ENCODE results near the gene HRG. TPM values are rescaled to one million over a fixed set of nuclear protein-coding genes. Genes with fewer than 3 reads are reported as not detected.
"Not testable (repeated sequence)": the region's sequence is repeated elsewhere in the genome, so short reads cannot be mapped to it uniquely, and the experiment has no call there.

HRG gene
- polyA plus RNA-seq, 1 donor: 0.18 TPM

- no peak for DNase-seq
Observed at GRCh38 chr3:186683979-186684378, 18.2 kb downstream of the HRG start.

GRCh38 chr3:186686475-186686874 is 20.7 kb downstream of the HRG start:
- DNase-seq: not testable (repeated sequence)

DNA sequence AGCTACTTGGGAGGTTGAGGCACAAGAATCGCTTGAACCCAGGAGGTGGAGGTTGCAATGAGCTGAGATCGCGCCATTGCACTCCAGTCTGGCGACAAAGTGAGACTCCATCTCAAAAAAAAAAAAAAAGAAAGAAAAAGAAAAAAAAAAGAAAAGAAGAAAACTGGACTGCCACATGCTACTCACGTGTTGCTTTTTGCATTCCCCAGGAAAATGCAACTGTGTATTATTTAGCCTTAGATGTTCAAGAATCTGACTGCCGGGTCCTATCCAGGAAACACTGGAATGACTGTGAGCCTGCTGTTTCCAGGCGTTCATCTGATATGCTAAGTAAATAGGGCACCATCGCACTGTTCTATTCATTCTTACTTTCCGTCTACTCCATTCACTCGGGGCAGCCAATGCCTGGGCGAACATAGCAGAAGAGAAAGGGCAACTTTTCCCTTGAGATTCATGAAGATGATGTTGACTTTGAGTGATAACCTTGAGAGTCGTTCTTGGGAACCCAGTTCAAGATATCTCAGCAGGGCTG is 21.4 kb downstream of the HRG start:
- DNase-seq: no peak

GRCh38 chr3:186690304-186690703 is 24.5 kb downstream of the HRG start:
- DNase-seq: not testable (repeated sequence)

- DNase-seq: no peak
Observed at GRCh38 chr3:186691676-186692075, 25.9 kb downstream of the HRG start.

GRCh38 chr3:186693843-186694242 is 28.0 kb downstream of the HRG start:
- DNase-seq: no peak

DNA sequence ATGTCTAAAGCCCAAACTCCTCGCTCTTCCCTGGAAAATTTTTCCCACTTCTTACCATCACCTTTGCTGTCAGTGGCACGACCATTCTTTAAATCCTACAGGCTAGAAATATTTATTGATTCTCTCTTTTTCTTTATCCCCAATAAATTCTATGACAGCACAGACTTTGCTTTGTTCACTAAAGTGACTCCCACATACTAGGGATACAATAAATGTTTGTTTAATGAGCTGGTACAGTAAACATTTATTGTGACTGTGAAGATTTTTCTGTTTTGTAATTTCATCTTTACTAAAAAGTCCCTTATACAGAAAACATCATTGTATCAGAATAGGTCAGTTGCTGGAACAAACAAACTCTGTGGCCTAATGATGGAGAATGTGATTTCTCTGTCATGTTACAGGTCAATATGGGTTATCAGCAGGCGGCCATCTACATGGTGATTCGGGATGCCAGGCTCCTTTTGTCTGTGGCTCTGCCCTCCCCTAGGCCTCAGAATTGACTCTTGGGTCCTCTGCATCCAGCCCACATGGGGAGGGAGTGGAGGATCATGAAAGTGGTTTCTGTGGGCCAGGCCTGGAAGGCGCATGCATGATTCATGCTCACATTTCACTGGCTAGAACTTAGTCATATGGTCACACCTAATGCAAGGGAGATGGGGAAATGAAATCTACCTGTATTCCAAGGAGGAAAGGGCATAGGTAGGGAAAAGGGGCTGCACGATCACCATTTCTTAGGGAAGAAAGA is 28.6 kb downstream of the HRG start:
- no peak for DNase-seq

DNA sequence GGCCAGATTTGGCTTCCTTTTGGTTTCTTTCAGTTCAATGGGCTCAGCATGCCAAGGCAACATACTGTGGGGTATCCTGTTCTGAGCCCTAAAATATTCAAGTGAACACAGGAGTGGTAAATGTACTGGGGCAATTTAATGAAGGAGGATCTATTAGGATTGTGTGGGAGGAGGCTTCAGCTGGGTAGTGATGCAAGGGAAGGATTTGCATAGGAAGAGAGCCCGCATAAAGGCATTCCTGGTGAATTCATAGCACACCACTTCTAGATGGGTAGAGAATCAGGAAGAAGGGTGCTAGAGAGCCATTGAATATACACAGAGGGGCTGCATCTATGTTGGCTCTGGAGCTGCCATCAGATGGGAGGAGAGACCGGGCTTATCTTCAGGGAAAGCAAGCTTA is 30.7 kb downstream of the HRG start:
- no peak for DNase-seq

- DNase-seq: no peak
Observed at GRCh38 chr3:186697510-186697909, 31.7 kb downstream of the HRG start.

- no peak for DNase-seq
Observed at GRCh38 chr3:186700267-186700666, 34.5 kb downstream of the HRG start.

- not testable (repeated sequence) for DNase-seq
Observed at GRCh38 chr3:186702451-186702850, 36.6 kb downstream of the HRG start.

- DNase-seq: no peak
Observed at GRCh38 chr3:186705882-186706780, 40.3 kb downstream of the HRG start.

GRCh38 chr3:186708983-186709679 is 43.3 kb downstream of the HRG start:
- DNase-seq: no peak

DNA sequence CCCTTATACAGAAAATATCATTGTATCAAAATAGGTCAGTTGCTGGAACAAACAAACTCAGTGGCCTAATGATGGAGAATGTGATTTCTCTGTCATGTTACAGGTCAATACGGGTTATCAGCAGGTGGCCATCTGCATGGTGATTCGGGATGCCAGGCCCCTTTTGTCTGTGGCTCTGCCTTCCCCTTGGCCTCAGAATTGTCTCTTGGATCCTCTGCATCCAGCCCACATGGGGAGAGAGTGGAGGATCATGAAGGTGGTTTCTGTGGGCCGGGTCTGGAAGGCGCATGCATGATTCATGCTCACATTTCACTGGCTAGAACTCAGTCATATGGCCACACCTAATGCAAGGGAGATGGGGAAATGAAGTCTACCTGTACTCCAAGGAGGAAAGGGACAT is 44.9 kb downstream of the HRG start:
- DNase-seq: not testable (repeated sequence)

DNA sequence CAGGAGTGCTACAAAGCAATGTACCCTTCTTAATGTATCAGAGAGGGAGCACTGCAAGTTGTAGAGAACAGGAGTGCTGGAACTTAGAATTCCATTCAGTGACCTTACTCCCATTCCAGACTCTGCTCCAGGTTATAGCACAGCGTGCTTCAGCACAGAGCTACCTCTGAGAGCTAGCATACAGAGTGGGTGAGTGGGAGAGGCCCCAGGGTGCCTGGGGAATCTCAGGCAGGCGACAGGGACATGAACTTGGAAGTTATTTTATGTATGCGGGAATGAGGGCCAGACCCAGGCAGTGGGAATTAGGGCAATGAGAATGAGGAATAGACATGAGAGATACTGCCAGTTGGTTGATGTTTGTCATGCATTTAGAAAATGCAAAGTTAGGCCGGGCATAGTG is 47.7 kb downstream of the HRG start:
- DNase-seq: no peak

- no peak for DNase-seq
Observed at GRCh38 chr3:186717039-186717457, 51.2 kb downstream of the HRG start, which contains the start of gene KNG1. Gene KNG1 (plus strand): TSS chr3:186717359. CDS start chr3:186717543, 184 bp downstream.

DNA sequence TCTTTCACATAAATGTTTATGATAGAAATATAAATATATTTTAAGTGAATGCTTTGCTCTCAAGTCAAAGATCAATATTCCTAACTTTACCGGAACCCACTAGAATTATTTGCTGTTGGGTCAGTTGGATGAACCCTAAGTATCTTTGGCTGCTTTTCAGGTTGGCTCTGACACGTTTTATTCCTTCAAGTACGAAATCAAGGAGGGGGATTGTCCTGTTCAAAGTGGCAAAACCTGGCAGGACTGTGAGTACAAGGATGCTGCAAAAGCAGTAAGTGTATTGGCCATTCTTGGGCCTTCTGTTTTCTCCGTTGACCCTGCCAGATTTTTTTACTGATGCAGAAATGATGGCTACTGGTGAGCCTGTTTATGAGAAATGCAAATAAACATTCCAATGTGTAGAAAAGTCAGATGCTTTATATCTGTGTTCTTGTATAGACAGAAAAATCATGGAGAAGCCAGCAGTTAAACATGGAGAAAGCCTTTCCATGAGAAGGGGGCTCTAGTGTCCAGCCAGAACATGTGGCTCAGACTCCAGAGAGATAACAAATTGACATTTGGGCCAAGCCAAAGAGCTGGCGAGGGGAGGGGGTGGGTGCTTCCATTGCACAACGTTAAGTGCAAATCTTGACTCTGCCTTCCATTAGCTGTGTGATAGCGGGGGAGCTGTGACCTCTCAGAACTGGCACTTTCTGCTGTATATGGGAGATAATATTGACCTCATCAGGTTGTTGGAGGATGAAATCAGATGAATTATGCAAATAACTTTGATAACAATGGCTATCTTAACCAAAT is 54.3 kb downstream of the HRG start:
- no peak for DNase-seq

- no peak for DNase-seq
Observed at GRCh38 chr3:186722457-186722856, 56.6 kb downstream of the HRG start.

GRCh38 chr3:186724911-186725310 is 59.1 kb downstream of the HRG start:
- DNase-seq: no peak
